Peyer's patch (tissue), 4 donors: Measurements from ENCODE around the gene MRI1. TPM values are rescaled to one million over a fixed set of nuclear protein-coding genes. Genes with fewer than 3 reads are reported as not detected.

Source experiments
- DNase-seq, 3 donors: peaks; one replicate each; pipeline ENCODE4 v3.0.0-alpha.2; 2017 to 2019
- H3K27ac ChIP-seq, 4 donors: fragments of 200-600 bp; sonication (generic); one replicate each; pipeline ENCODE4 v1.5.1; 2016 to 2019
- H3K27me3 ChIP-seq, 2 donors: fragments of 200-600 bp; sonication (generic); one replicate each; pipeline ENCODE4 v1.5.1; 2019
- H3K36me3 ChIP-seq, 3 donors: fragments of 200-600 bp; sonication (generic); one replicate each; pipeline ENCODE4 v1.5.1; 2016 to 2019
- H3K4me1 ChIP-seq, 4 donors: fragments of 200-600 bp; sonication (generic); one replicate each; pipeline ENCODE4 v1.5.1; 2016 to 2019
- H3K4me3 ChIP-seq, 4 donors: fragments of 200-600 bp; sonication (generic); 1 replicate in 3 of 4; 2 replicates in 1 of 4; pipeline ENCODE4 v1.5.1; 2016 to 2019; ENCODE audit warnings: mild to moderate bottlenecking in 1 of 4
- H3K9me3 ChIP-seq, 4 donors: fragments of 200-600 bp; sonication (generic); one replicate each; pipeline ENCODE4 v1.5.1; 2016 to 2019; ENCODE audit warnings: mild to moderate bottlenecking in 1 of 4
- POLR2A ChIP-seq, 2 donors: fragments of 450-650 bp; IDR thresholded peaks; one replicate each; pipeline ENCODE4 v1.5.1; 2017; ENCODE audit warnings: antibody characterized with exemption in 2 of 2, mild to moderate bottlenecking in 2 of 2, moderate library complexity in 2 of 2
- total RNA-seq, 4 donors: library from RNA; depleted of rRNA; stranded (reverse); fragments of >200 nt; gene quantifications; one replicate each; pipeline ENCODE4 v1.1.0, GENCODE V29; 2016
- TF ChIP-seq, protein P1 (sequence below), 6 experiments: fragments of 450-650 bp in 4 of 6; fragments of 200-600 bp in 2 of 6; sonication (generic) in 1 of 6; IDR thresholded peaks; one replicate each; pipeline ENCODE4 v1.5.1; 2017 to 2019; ENCODE audit warnings: antibody characterized with exemption in 6 of 6, mild to moderate bottlenecking in 3 of 6, moderate library complexity in 1 of 6

Gene MRI1
- total RNA-seq, 4 donors from 2014 or later: 59.2 to 126 (median 95.7) TPM

GRCh38 chr19:13761423-13761822, 2.9 kb upstream of the MRI1 start:
- Histone ChIP-seq H3K9me3 (no peaks in the 10 kb centered on the region), H3K27me3 (no peaks in the 10 kb centered on the region), H3K36me3 (peaks cover 0 to 70% (median 0%) of the 10 kb centered on the region in 3 donors), H3K4me1 (peaks cover 0 to 14% (median 2%) of the 10 kb centered on the region in 4 donors), H3K27ac (no peak overlapping the region), H3K4me3 (no peak overlapping the region)
- TF ChIP-seq, protein P1, sequence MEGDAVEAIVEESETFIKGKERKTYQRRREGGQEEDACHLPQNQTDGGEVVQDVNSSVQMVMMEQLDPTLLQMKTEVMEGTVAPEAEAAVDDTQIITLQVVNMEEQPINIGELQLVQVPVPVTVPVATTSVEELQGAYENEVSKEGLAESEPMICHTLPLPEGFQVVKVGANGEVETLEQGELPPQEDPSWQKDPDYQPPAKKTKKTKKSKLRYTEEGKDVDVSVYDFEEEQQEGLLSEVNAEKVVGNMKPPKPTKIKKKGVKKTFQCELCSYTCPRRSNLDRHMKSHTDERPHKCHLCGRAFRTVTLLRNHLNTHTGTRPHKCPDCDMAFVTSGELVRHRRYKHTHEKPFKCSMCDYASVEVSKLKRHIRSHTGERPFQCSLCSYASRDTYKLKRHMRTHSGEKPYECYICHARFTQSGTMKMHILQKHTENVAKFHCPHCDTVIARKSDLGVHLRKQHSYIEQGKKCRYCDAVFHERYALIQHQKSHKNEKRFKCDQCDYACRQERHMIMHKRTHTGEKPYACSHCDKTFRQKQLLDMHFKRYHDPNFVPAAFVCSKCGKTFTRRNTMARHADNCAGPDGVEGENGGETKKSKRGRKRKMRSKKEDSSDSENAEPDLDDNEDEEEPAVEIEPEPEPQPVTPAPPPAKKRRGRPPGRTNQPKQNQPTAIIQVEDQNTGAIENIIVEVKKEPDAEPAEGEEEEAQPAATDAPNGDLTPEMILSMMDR (IDR thresholded peaks at IDR 0.05): peak in 1 of 6 experiments; percentile 5
- TF ChIP-seq POLR2A (IDR thresholded peaks at IDR 0.05): no peak
- no peak for DNase-seq

DNA sequence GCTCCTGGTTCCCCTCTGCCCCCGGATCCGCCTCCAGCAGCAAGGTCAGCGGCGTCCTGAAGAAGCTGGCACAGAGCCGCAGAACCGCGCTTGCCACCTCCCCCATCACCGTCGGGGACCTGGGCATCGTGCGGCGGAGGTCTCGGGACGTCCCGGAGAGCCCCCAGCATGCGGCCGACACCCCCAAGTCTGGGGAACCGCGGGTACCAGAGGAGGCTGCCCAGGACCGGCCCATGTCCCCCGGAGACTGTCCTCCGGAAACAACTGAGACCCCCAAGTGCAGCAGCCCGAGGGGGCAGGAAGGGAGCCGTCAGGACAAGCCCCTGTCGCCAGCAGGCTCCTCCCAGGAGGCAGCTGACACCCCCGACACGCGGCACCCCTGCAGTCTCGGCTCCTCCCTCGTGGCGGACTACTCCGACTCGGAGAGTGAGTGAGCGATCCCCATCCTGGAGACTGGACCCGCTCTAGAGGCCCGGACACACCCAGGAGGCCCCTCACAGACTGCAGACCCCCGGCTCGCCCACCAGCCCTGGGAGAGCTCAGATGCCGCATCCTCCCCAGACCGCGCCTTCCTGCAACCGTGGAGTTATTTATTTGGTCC, 1.6 kb upstream of the MRI1 start:
- H3K4me1 ChIP-seq: peaks cover 0 to 14% (median 2%) of the 10 kb centered on the region in 4 donors
- H3K36me3 ChIP-seq: peaks cover 0 to 57% (median 0%) of the 10 kb centered on the region in 3 donors
- no peak overlapping the region for H3K4me3 ChIP-seq
- H3K9me3 ChIP-seq: no peaks in the 10 kb centered on the region
- DNase-seq: no peak
- TF ChIP-seq POLR2A (IDR thresholded peaks at IDR 0.05): no peak
- TF ChIP-seq, protein P1 (IDR thresholded peaks at IDR 0.05): no peak
- no peak overlapping the region for H3K27ac ChIP-seq
- no peaks in the 10 kb centered on the region for H3K27me3 ChIP-seq

DNA sequence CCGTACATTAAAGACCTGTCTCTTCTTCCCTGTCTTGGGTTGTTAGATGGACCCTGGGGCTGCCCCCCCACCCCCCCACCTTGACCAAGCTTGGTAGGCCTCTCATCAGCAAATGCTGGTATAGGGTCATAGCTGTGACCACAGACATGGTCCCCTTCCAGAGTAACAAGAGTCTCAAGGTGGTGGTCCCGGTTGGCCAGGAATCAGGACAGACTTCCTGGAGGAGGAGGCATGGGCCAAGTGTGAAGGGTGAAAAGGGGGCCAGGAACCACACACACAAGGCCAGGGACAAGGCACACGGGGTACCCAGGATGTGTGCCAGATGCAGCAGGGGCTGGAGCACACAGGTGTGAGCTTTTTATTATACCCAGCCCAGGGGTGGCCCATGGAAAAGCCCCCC, 1.1 kb upstream of the MRI1 start:
- Histone ChIP-seq H3K9me3 (no peaks in the 10 kb centered on the region), H3K27ac (no peak overlapping the region), H3K36me3 (peaks cover 0 to 55% (median 0%) of the 10 kb centered on the region in 3 donors), H3K4me1 (peaks cover 0 to 14% (median 2%) of the 10 kb centered on the region in 4 donors), H3K27me3 (no peaks in the 10 kb centered on the region), H3K4me3 (no peak overlapping the region)
- DNase-seq: no peak
- TF ChIP-seq POLR2A (IDR thresholded peaks at IDR 0.05): no peak
- TF ChIP-seq, protein P1 (IDR thresholded peaks at IDR 0.05): no peak

GRCh38 chr19:13764821-13765394, 586 bp downstream of the MRI1 start:
- Histone ChIP-seq H3K4me3 (peak overlapping the region; percentile 64 to 92 (median 80)), H3K9me3 (no peaks in the 10 kb centered on the region), H3K4me1 (peaks cover 0 to 14% (median 2%) of the 10 kb centered on the region in 4 donors), H3K36me3 (peaks cover 0 to 54% (median 0%) of the 10 kb centered on the region in 3 donors), H3K27ac (peak overlapping the region; percentile 57 to 82 (median 62)), H3K27me3 (no peaks in the 10 kb centered on the region)
- DNase-seq: peak in 1 of 3 donors; percentile 59
- TF ChIP-seq, protein P1 (IDR thresholded peaks at IDR 0.05): no peak
- TF ChIP-seq POLR2A (IDR thresholded peaks at IDR 0.05): no peak

GRCh38 chr19:13765395-13766094, 1.2 kb downstream of the MRI1 start:
- Histone ChIP-seq H3K27me3 (no peaks in the 10 kb centered on the region), H3K36me3 (peaks cover 0 to 54% (median 0%) of the 10 kb centered on the region in 3 donors), H3K9me3 (no peaks in the 10 kb centered on the region), H3K27ac (peak overlapping the region in 3 of 4 donors; percentile 61 to 82 (median 64)), H3K4me3 (peak overlapping the region; percentile 64 to 92 (median 80)), H3K4me1 (peaks cover 0 to 14% (median 2%) of the 10 kb centered on the region in 4 donors)
- no peak for TF ChIP-seq POLR2A (IDR thresholded peaks at IDR 0.05)
- TF ChIP-seq, protein P1 (IDR thresholded peaks at IDR 0.05): no peak
- no peak for DNase-seq
